Skin of body (tissue), 2 donors: ENCODE measurements around the gene KSR1. TPM values are rescaled to one million over a fixed set of nuclear protein-coding genes. Genes with fewer than 3 reads are reported as not detected.

Source experiments
- small RNA-seq: library from RNA; depleted of rRNA; stranded (forward); fragments of <200 nt; gene quantifications from one replicate; pipeline ENCODE3, GENCODE V24; 2014; ENCODE audit warnings: low replicate concordance
- total RNA-seq: library from RNA; depleted of rRNA; stranded (reverse); fragments of >200 nt; gene quantifications from one replicate; pipeline ENCODE4 v1.2.3, GENCODE V29; 2014

The KSR1 gene
- total RNA-seq, 1 donor from 2014 or later = 32.7 TPM

Small RNA genes lying within 50 kb of the gene (small RNA-seq; reads per million reads assigned to genes)
- gene AC015688.5 = not detected

Other genes starting within 250 kb of the KSR1 start
- 222 TPM for gene WSB1, start 162.3 kb upstream of the KSR1 start, total RNA-seq
- 4.8 TPM for gene LGALS9, start 174.7 kb downstream of the KSR1 start, total RNA-seq